GM21737 (cell line): Measurements from ENCODE around the gene TMEM87B.
"Not testable (repeated sequence)": the region's sequence is repeated elsewhere in the genome, so short reads cannot be mapped to it uniquely, and the experiment has no call there.

ENCODE experiments used
- ATAC-seq: cut with Tn5 transposase; IDR thresholded peaks from one replicate; pipeline ENCODE4 v1.9.1; 2021; ENCODE audit warnings: mild to moderate bottlenecking, moderate library complexity; ENCODE audit not compliant: unreplicated experiment

The TMEM87B gene

GRCh38 chr2:112065486-112065885 is 10.4 kb downstream of the TMEM87B start:
- ATAC-seq: no peak

- no peak for ATAC-seq
Observed at GRCh38 chr2:112065966-112066365, 10.9 kb downstream of the TMEM87B start.

- not testable (repeated sequence) for ATAC-seq
Observed at GRCh38 chr2:112069794-112070193, 14.7 kb downstream of the TMEM87B start.

- no peak for ATAC-seq
Observed at GRCh38 chr2:112073875-112074274, 18.8 kb downstream of the TMEM87B start.

GRCh38 chr2:112074506-112074905 is 19.4 kb downstream of the TMEM87B start:
- ATAC-seq: no peak

GRCh38 chr2:112075490-112076260 is 20.6 kb downstream of the TMEM87B start:
- no peak for ATAC-seq

- no peak for ATAC-seq
Observed at GRCh38 chr2:112077814-112078213, 22.7 kb downstream of the TMEM87B start.

GRCh38 chr2:112081262-112081661 is 26.2 kb downstream of the TMEM87B start:
- ATAC-seq: no peak

- no peak for ATAC-seq
Observed at GRCh38 chr2:112084689-112085374, 29.8 kb downstream of the TMEM87B start.

GRCh38 chr2:112085375-112085730 is 30.3 kb downstream of the TMEM87B start:
- no peak for ATAC-seq

- ATAC-seq: no peak
Observed at GRCh38 chr2:112085916-112086669, 31.0 kb downstream of the TMEM87B start.

GRCh38 chr2:112087346-112088020 is 32.4 kb downstream of the TMEM87B start:
- peak; percentile 67 for ATAC-seq

GRCh38 chr2:112089375-112089774 is 34.3 kb downstream of the TMEM87B start:
- ATAC-seq: no peak

GRCh38 chr2:112092286-112093041 is 37.4 kb downstream of the TMEM87B start:
- no peak for ATAC-seq

GRCh38 chr2:112093216-112093615 is 38.1 kb downstream of the TMEM87B start:
- no peak for ATAC-seq

GRCh38 chr2:112095681-112096080 is 40.6 kb downstream of the TMEM87B start:
- ATAC-seq: no peak

GRCh38 chr2:112096098-112096497 is 41.0 kb downstream of the TMEM87B start:
- no peak for ATAC-seq

GRCh38 chr2:112108178-112108832 is 53.2 kb downstream of the TMEM87B start:
- no peak for ATAC-seq

- no peak for ATAC-seq
Observed at GRCh38 chr2:112109278-112109677, 54.2 kb downstream of the TMEM87B start.

- ATAC-seq: no peak
Observed at GRCh38 chr2:112110966-112111365, 55.9 kb downstream of the TMEM87B start.
